HG02884 (cell line): Measurements from ENCODE around the gene HMGCS1.
"Not testable (repeated sequence)": the region's sequence is repeated elsewhere in the genome, so short reads cannot be mapped to it uniquely, and the experiment has no call there.

ENCODE experiments used
- ATAC-seq: cut with Tn5 transposase; IDR thresholded peaks from one replicate; pipeline ENCODE4 v1.9.1; 2021; ENCODE audit warnings: mild to moderate bottlenecking, moderate library complexity; ENCODE audit not compliant: unreplicated experiment

The HMGCS1 gene

DNA sequence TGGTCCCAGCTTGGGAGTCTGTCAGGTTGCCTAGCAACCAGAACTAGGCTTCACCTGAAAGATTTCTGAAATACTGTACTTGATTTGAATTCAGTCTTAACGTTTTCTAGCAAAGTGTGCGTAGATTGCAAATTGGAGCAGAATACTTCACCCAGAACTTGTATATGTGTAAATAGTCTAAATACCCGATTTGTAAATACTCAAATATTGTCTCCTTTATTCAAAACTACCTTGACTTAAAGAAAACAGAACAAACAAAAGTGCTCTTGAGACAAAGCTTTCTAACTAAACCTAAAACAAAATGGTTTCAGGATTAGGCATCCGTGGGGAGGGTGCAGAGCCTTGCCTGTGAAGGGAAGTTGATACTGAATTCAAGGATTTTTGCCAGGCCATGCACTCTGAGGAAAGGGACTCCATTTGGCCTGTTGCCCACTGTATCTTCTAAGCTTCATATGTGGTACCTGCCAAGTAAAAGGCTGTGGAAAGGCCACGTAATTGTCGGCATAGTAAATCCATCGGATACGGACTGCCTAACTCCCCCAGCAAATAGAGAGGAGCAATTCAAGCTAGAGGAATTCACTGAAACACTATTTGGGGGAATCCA, 744 bp upstream of the HMGCS1 start:
- ATAC-seq: no peak

GRCh38 chr5:43312699-43313034, 545 bp downstream of the HMGCS1 start:
- peak; percentile 2 for ATAC-seq

- no peak for ATAC-seq
These were observed 1.0 kb downstream of the HMGCS1 start for GRCh38 chr5:43312076-43312661.

DNA sequence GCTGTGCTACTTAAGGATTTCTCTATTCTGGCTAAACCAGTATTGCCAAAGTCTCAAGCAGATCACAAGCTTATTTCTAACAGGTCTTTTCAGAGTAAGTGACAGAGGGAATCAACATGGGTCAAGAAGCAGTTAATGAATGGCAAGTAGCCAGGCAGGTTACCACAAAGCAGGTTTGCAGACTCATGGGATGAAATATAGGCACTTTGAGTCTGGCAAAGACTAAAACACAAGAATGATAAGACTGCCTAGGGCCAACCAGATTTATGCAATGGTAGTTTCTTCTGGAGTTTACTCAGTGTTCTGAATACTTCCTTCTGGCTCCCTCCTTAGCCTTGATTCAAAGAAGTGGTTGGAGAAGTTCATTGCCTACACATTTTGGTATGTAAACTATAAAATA, 3.6 kb downstream of the HMGCS1 start:
- ATAC-seq: no peak

- ATAC-seq: no peak
These were observed 4.1 kb downstream of the HMGCS1 start for GRCh38 chr5:43309122-43309521.

GRCh38 chr5:43306954-43307353, 6.3 kb downstream of the HMGCS1 start:
- ATAC-seq: not testable (repeated sequence)

DNA sequence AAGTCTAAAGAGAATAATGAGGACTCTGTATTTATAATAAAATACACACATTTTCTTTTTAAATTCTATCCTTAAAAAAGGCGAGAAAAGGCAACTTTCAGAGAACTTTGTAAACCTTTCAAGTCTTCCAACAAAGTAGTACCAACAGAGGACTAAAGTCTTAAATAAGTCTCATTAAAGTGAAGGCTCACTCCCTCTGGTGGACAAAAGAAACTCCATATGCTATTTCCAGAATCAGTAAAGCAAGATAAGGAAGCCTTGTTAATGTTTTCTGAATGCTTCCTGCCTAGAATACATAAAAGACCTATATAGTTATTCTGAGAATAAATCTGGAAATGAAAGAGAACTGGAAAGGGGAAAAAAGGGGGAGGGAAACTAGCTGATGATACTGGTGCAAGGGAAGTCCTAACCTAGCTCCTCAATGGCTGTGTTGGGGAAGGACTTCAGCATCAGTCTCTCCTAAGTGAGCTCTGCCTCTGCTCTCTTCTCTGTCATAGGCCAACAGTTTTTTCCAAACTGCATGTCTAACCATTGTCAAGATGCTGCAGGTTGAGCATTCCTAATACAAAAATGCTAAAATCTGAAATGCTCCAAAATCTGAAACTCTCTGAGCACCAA, 7.2 kb downstream of the HMGCS1 start:
- ATAC-seq: peak; percentile 49

DNA sequence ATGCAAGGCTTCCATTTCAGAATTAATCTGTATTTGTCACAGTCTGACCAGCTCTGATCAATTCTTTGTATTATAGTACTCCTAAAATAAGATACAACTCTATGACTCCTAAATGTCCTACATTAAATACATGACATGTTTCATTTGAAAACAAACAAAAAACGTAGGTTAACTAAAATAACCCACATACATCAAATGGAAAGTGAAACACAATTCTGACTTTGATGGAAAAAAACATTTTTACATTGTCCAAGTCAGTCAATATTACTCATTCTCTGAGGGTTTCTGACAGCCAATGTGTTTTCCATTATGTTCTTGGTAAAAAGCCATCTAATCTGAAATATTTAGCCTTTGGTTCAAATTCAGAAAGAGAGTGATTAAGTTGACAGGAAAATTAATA, 8.7 kb downstream of the HMGCS1 start:
- ATAC-seq: peak; percentile 60

- no peak for ATAC-seq
These were observed 10.0 kb downstream of the HMGCS1 start for GRCh38 chr5:43303242-43303641.

DNA sequence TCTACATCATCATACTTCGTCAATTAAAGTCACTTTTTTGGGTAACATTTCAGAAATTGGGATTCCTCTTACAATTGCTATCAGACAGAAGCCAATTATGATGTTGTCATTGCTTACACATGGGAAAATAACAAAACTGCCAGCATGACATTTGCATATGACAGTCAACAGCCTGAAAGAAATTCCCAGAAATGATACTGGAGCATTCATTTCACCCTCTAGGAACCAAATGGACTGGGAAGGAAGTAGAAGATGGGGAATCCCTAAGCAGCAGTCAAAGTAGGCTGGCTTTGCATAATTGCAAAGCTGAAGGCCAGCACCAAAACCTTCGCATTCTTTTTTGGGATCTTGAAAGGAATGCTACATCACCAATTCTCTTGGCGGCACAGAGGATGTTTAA, 10.7 kb downstream of the HMGCS1 start:
- no peak for ATAC-seq

GRCh38 chr5:43301653-43302091, 11.5 kb downstream of the HMGCS1 start:
- no peak for ATAC-seq

DNA sequence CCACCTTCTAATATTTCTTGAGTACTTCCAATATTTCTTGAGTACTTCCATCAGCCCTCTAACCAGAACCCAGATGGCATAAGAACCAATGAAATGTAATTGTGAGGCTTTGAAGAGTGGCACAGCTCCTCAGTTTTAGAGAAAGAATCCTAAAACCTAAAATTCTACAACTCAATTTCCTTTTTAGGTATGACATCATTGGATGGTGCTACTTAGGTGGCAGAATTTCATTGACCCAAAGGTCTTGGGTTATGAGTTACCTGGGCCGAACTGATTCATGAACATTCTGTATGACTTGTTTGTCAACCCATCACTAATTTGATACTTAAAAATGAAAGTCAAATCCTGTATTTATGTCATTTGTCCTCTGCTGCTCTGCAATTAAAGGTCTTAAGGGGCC, 13.1 kb downstream of the HMGCS1 start:
- ATAC-seq: no peak

DNA sequence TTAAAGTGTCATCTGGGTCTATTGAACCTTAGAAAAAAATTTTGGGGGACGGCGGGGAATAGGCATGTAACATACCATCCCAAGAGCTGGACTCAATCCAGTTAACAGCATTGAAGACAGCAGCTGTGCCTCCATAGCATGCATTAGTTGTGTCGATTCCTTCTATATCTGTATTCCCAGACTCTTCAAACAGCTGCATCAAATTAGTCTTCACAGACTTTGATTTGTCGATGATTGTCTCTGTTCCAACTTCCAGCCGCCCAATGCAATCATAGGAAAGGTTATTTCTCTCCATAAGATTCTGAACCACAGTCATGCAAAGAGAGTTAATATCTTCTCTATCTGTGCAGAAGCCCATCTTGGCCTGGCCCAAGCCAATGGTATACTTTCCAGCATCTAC, 14.8 kb downstream of the HMGCS1 start:
- ATAC-seq: no peak

GRCh38 chr5:43296835-43297234, 16.4 kb downstream of the HMGCS1 start:
- no peak for ATAC-seq

DNA sequence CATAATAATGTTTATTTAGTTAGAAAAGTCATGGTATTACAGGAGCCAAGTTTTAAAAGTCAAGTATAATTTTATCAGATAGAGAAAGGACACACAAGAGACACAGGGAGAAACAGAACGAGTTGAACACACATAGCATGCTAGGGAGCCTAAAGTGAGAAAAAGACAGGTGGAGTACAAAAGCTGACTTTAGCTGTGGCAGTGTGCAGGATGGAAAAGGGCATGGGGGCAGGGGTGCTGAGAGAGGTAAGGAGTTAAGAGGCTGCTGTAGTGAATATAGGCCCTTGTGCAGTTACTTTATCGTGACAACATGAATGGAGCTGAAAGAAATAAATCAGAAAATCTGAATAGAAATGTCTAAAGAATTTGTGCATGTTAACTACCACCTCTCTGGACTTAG, 18.0 kb downstream of the HMGCS1 start:
- ATAC-seq: no peak

DNA sequence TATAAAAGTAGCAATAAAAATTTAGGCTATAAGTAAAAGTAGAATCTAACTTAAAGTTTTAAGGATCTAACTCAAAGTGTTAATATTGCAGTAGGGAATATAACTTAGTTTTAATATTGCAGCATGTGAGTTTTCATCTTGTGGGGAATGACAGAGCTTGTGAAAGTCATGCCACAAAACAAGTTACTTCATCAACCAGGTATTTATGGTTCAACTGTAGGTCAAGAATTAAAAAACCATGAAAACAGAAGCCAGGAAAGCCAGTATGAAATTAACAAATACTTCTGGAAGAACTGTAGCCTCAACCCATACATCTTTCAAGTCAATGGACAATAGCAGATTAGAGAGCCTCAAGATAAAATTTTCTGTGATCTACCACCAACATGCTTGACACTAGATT, 19.0 kb downstream of the HMGCS1 start:
- ATAC-seq: no peak

GRCh38 chr5:43290726-43291125, 22.5 kb downstream of the HMGCS1 start:
- ATAC-seq: no peak

DNA sequence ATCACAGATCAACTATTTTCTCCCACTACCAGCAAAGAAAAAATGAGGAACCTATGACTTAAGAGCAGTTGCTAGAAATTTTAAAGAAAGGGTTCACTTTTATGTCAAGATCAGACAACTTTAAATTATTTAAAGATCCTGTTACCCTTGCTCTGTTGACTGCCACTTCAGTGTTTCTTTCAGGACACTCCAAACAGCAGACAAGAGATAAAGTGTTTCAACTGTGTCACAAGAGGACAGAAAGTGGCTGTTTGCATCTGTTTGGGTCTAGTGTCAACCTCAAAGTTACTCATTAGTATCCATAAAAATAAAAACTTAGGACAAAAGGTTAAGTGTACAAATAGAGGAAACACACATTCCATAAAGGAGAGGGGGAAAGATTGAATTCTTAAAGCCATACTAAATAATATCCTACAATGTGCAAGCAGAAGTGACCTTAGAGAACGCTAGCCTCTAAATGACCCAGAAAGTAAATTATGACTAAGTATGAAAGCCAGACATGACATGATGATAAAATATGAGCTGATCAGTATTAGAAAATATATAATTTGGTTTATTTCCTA, 24.9 kb downstream of the HMGCS1 start:
- ATAC-seq: no peak

DNA sequence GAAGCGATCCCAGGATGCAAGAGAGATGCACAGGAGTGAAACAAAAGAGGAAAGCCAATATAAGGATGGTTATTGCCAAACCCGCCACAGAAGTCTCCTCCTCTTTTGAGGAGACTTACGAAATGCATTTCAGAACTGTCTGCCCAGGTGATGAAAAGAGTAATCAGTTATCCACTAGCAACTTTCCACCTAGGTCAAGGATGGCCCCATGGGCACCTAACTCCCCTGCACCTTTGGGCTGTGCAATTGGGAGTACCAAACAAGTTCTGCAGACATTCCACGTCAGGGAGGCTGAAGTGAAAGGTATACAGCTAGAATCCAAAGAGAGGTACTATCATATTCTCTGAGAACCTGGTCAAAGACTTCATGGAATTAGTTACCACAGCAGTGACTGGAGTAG, 25.7 kb downstream of the HMGCS1 start:
- no peak for ATAC-seq

- ATAC-seq: no peak
These were observed 26.6 kb downstream of the HMGCS1 start for GRCh38 chr5:43286623-43287022.

- ATAC-seq: no peak
These were observed 31.2 kb downstream of the HMGCS1 start for GRCh38 chr5:43281840-43282658.
